DMS 273 (cell line): Measurements from ENCODE around the gene AIMP1.
"Not testable (repeated sequence)": the region's sequence is repeated elsewhere in the genome, so short reads cannot be mapped to it uniquely, and the experiment has no call there.

Experiments
- DNase-seq: peaks from one replicate; lab custom pipeline; 2025; ENCODE audit not compliant: unreplicated experiment; lab: John Stamatoyannopoulos, UW

The AIMP1 gene

GRCh38 chr4:106347167-106347566, 30.8 kb downstream of the AIMP1 start:
- DNase-seq, result no peak

- no peak for DNase-seq
Observed at GRCh38 chr4:106351016-106351415, 34.7 kb downstream of the AIMP1 start.

GRCh38 chr4:106353786-106354185, 37.4 kb downstream of the AIMP1 start:
- DNase-seq, result no peak

GRCh38 chr4:106355193-106355592, 38.8 kb downstream of the AIMP1 start:
- no peak for DNase-seq

- no peak for DNase-seq
Observed at GRCh38 chr4:106358899-106359298, 42.5 kb downstream of the AIMP1 start.

GRCh38 chr4:106362086-106362825, 45.9 kb downstream of the AIMP1 start:
- no peak for DNase-seq

GRCh38 chr4:106364282-106364681, 47.9 kb downstream of the AIMP1 start:
- peak; percentile 68 for DNase-seq

- no peak for DNase-seq
Observed at GRCh38 chr4:106365613-106366012, 49.3 kb downstream of the AIMP1 start.

- DNase-seq, result no peak
Observed at GRCh38 chr4:106366026-106366425, 49.7 kb downstream of the AIMP1 start.

- DNase-seq, result no peak
Observed at GRCh38 chr4:106367072-106367471, 50.7 kb downstream of the AIMP1 start.

GRCh38 chr4:106368678-106369077, 52.3 kb downstream of the AIMP1 start, which contains the start of gene GIMD1:
Gene GIMD1 (minus strand): TSS chr4:106368778. CDS start chr4:106367435, 1,343 bp downstream.
- no peak for DNase-seq

- DNase-seq, result peak; percentile 64
Observed at GRCh38 chr4:106369456-106370060, 53.2 kb downstream of the AIMP1 start.

GRCh38 chr4:106370214-106370613, 53.9 kb downstream of the AIMP1 start:
- DNase-seq, result no peak

GRCh38 chr4:106371161-106371560, 54.8 kb downstream of the AIMP1 start:
- DNase-seq, result no peak

- DNase-seq, result no peak
Observed at GRCh38 chr4:106373026-106373425, 56.7 kb downstream of the AIMP1 start.

- no peak for DNase-seq
Observed at GRCh38 chr4:106380179-106380578, 63.8 kb downstream of the AIMP1 start.

GRCh38 chr4:106384878-106385277, 68.5 kb downstream of the AIMP1 start:
- no peak for DNase-seq

- no peak for DNase-seq
Observed at GRCh38 chr4:106385853-106386393, 69.6 kb downstream of the AIMP1 start.

GRCh38 chr4:106395582-106395981, 79.2 kb downstream of the AIMP1 start:
- no peak for DNase-seq

GRCh38 chr4:106398898-106399297, 82.5 kb downstream of the AIMP1 start:
- DNase-seq, result not testable (repeated sequence)
